ENCODE measurements around the gene MLYCD.
"Not testable (repeated sequence)": the region's sequence is repeated elsewhere in the genome, so short reads cannot be mapped to it uniquely, and the experiment has no call there.

Gene MLYCD

GRCh38 chr16:83928341-83929055 lies 29.6 kb downstream of the MLYCD start:
- no peak for DNase-seq

DNA sequence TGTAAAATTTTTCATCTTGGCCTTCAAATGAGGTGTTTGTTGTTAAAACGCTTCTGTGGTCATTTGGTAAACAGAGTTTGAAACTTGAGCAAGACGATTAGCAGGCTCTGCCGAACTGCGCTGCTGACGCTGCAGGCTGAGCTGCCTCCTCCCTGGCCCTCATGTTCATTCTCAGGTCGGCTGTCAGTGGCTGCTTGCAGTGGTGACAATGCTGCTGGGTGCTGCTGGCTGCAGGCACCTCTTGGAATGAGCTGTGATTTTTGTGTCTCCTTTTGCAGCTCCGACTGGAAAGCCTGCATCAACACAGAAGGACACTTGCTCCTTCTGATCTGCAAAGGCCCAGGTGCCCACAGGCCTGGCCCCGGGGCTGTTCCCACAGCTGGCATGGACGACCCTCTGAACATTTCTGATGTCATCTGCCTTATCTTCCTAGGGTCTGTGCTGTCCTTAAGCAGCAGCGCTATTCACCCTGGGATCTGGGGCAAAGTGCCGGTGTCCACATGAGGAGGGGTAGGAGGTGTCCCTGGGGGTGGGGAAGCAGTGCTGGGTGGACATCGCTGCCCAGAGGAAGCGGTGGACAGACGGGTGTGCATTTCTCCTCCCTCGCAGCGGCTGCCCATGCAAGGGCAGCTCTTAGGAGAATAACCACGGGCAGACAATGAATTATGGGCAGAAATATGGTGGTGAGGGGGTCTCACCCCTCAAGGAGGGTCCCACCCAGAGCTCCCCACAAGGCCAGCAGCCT lies 31.1 kb downstream of the MLYCD start:
- DNase-seq: no peak

GRCh38 chr16:83930730-83931500 lies 32.0 kb downstream of the MLYCD start:
- no peak for DNase-seq

GRCh38 chr16:83931556-83931955 lies 32.6 kb downstream of the MLYCD start:
- no peak for DNase-seq

DNA sequence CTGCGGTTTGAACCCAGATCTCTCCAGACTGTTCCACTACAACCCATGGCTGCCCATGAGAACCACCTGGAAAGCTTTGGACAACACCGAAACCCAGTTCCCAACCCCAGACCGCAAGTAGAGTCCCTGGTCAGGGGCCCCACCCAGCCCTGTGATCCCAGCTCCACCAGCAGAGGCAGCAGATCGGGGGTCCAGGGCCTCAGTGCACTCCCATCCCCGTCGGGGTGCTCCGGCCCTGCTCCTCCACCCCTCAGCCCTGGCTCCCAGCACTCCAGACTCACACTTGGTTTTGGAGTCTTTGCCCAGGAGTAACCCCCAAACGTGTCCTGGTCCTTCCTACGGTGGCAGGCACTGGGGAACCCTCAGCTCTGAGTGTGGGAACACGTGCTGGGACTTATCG lies 33.4 kb downstream of the MLYCD start:
- no peak for DNase-seq

DNA sequence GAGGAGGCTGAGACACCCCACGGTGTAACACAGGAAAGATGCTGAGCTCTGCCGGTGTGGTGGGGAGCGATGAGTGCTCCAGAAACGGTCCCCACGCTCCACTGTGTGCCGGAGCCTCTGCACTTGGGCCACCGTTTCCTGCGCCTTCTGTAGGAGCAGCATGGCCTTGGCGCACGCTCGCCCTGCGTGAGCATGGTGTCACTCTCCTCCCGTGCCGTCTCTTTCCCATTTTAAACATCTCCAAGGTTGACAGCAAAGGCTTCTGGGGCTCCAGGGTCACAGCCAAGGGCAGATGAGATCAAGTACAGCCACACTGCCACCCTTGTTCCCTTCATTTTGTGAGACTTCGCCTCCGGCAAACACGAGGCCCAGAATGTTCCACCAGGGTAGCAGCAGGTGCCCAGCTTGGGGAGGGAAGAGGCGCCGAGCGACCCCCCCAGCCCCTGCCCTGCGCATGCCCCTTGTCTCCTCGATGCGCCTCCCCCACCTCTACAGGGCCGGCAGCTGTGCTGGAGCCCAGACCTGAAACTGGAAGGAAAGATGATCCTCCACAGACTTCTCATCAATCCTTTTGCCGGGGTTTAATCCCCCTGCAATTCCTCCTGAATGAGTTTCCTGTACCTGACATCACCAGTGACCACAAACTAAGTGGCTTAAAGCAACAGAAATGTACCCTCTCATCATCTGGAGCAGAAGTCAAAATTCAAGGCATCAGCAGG lies 34.2 kb downstream of the MLYCD start:
- DNase-seq: no peak

DNA sequence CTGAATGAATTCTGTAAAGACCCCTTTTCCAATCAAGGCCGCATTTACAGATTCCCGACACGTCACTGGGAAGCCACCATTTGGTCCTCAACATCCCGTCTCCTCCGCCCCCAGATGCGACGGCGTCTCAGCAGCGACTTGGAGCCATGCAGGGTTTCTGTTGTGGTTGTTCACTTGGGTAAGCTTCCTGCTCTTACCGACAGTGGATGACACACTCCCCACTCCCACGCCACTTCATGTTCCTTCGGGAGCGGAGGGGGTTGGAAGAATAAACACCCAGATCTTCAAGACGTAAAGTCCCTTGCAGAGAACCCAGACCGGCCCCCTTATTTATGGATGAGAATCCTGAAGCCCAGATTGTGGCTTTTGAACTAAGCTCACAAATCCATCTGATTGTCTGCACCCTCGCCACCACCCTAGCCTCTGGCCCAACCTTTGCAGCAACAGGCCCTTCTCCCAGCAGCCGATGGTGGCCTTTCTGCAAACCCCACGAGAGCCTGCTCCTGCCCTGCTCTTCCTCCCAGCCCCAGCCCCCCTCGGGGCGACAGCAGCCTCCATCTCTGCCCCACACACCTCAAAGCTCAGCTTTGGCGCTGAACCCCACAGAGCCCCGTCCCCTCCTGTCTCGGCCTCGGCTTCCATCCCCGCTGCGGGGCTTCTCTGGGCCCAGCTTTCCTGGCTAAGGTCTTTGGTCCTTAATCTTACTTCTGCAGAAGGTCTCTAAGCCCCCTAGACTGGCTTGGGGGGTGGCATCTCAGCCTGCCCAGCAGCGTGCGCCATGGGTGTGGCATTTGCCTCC lies 35.2 kb downstream of the MLYCD start:
- no peak for DNase-seq

DNA sequence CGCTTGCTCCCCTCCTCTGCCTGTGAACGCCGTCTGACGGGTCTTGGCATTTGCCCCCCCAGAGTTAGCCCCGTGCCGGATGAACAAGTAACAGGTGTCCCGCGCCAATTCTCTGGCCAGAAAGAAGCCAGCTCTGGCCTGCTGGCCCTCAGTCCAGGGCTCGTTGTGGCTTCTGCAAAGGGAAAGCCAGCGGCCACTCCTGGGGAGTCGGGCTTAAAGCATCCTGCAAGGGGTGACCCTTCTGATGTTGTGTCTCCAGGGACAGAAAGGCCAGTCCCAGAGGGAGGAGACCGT lies 35.7 kb downstream of the MLYCD start:
- DNase-seq: no peak

GRCh38 chr16:83935005-83935857 lies 36.3 kb downstream of the MLYCD start:
- no peak for DNase-seq

GRCh38 chr16:83935858-83936255 lies 36.9 kb downstream of the MLYCD start:
- DNase-seq: no peak

GRCh38 chr16:83936581-83937165 lies 37.8 kb downstream of the MLYCD start:
- no peak for DNase-seq

- DNase-seq: no peak
These were observed 38.4 kb downstream of the MLYCD start for GRCh38 chr16:83937267-83937666.

DNA sequence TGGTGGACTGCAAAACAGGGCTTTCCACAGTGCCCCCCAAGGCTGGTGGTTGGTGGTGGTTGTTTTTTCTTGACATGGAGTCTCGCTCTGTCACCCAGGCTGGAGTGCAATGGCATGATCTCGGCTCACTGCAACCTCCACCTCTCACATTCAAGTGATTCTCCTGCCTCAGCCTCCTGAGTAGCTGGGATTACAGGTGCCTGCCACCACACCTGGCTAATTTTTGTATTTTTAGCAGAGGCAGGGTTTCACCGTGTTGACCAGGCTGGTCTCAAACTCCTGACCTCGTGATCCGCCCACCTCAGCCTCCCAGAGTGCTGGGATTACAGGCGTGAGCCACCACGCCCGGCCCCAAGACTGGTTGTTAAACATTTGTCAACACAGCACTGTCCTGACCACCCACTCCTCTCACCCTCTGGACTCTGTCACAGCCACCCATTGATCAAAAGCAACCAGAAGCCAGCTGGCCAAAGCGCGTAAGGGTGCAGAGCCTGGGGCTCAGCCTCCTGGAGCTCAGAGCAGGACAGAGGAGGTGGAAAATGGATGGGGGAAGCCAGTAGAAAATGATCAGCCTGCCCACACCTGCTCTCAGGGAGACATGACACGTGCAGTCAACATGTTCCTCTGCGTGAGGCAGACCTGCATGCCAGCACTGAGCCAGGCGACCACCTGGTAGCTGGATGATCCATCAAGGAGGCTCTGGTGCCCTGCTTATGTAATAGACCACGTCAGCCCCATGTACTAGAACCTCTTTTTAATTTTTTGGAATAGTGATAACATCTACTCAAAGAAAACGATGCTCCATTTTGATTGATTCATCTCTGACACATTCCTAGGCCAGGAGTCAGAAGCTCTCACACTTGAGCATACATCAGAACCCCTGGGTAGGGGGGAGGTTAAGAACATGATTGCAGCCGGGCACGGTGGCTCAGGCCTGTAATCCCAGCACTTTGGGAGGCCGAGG lies 39.3 kb downstream of the MLYCD start:
- no peak for DNase-seq

DNA sequence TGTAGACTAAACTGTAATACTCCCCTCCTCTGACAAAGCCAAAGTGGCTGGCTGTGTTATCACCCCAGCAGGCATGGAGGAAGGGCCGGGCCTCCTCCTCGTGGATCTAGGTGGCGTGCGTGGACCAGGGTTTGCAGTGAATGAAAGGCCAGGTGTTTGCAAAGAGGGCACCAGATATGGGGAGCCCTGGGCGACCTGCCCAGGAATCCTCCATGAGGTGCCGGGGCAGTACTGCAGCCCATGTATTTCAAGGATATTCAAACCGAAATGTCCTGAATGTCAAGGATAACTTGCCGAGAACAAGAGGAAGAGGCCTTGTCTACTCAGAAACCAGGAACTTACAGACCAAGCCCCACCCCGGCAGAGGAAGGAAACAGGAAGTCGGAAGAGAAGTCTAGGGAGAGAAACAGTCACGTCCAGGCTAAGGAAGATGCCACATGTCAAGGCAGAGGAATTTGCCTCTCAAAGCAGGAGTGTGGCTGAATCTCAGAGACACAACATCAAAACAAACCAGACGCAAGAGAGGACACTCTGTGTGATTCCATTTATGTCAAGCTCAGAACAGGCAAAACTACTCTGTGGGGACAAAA lies 40.4 kb downstream of the MLYCD start:
- no peak for DNase-seq

- no peak for DNase-seq
These were observed 41.2 kb downstream of the MLYCD start for GRCh38 chr16:83940119-83940518.

DNA sequence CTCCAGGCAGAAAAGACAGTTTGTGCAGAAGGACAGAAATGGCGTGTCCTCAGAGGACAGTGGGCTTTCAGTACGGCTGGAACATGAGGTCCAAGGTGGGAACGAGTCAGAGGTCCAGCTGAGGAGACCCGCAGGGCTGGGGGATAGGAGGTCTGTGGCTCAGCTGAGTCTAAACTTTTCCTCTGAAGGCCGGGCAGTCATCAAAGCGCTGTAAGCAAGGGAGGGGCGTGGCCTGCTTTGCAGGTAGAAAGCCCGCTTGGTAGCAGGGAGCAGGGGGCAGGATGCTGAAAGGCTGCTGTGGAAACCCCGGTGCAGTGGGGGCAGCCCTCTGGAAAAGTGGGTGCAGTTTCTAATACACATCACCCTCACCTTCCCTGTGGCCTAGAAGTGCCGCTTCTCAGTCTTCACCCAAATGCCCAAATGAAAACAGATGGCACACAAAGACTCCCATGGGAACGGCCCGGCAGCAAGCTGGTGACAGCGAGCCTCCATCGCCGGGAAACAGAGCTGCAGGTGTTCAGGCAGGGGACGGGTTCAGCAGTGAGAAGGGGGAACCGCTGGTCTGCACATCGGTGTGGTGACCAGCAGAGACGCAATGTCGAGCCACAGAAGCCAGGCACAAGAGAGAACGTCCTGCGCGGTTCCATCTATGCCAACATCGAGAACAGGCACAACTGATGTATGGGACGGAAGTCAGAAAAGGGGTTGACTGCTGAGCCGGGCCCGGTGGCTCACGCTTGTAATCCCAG lies 41.9 kb downstream of the MLYCD start:
- peak; percentile 28 for DNase-seq

GRCh38 chr16:83941546-83941945 lies 42.6 kb downstream of the MLYCD start:
- not testable (repeated sequence) for DNase-seq

DNA sequence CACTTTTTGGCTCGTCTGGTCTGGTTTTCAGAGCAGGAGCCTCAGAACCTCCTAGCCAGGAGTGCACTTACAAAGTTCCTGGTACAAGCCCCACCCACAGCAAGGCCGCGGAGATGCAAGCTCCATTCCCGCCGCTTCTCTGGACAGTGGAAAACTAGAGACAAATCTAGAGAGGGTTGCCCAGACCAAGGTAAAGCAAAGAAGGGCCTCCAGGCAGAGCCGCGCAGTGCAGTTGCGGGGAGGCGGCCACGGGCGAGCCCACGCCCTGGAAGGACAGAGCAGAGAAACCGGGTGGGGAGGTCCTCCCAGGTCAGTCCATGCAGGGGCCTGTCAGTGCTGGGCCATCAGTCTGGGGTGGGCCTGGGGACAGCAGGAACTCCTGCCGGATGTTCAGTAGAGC lies 43.2 kb downstream of the MLYCD start:
- no peak for DNase-seq

All from NCI-H345 (cell line).